Breast epithelium (tissue), 4 donors: ENCODE data around the gene CHD2. TPM values are rescaled to one million over a fixed set of nuclear protein-coding genes. Genes with fewer than 3 reads are reported as not detected.

Experiments used
- DNase-seq, 2 donors: peaks; one replicate each; pipeline ENCODE4 v3.0.0-alpha.2; 2019; ENCODE audit warnings: low spot score in 2 of 2
- H3K27ac ChIP-seq, 2 donors: fragments of 200-600 bp; sonication (generic) in 1 of 2; one replicate each; pipeline ENCODE4 v1.5.1; 2016 to 2019; ENCODE audit warnings: mild to moderate bottlenecking in 1 of 2
- H3K27me3 ChIP-seq, 2 donors: fragments of 200-600 bp; sonication (generic) in 1 of 2; one replicate each; pipeline versions ENCODE4 v1.5.1 to v1.6.0; 2017 to 2019; ENCODE audit warnings: control low read depth in 1 of 2, mild to moderate bottlenecking in 1 of 2
- H3K36me3 ChIP-seq: fragments of 200-600 bp; one replicate; pipeline ENCODE4 v1.5.1; 2019
- H3K4me1 ChIP-seq, 2 donors: fragments of 200-600 bp; sonication (generic); one replicate each; pipeline ENCODE4 v1.5.1; 2016 to 2019; ENCODE audit warnings: control low read depth in 1 of 2
- H3K4me3 ChIP-seq, 3 donors: fragments of 200-600 bp; sonication (generic); 1 replicate in 2 of 3; 2 replicates in 1 of 3; pipeline ENCODE4 v1.5.1; 2016 to 2019; ENCODE audit warnings: mild to moderate bottlenecking in 3 of 3, moderate library complexity in 2 of 3
- H3K9me3 ChIP-seq, 2 donors: fragments of 200-600 bp; sonication (generic) in 1 of 2; one replicate each; pipeline ENCODE4 v1.5.1; 2016 to 2019; ENCODE audit warnings: control low read depth in 1 of 2
- POLR2A ChIP-seq: fragments of 450-650 bp; IDR thresholded peaks from one replicate; pipeline ENCODE4 v1.6.1; 2016; ENCODE audit warnings: antibody characterized with exemption, mild to moderate bottlenecking, moderate library complexity
- POLR2AphosphoS5 ChIP-seq, 3 donors: sonication (generic); formaldehyde crosslinking; IDR thresholded peaks; one replicate each; pipeline ENCODE4 v1.6.1; 2017; ENCODE audit warnings: antibody characterized with exemption in 3 of 3
- intact Hi-C: fragments of 100-400 bp; cut with DNase I; formaldehyde crosslinking; loops from one replicate; pipeline ENCODE4 v1.15.1; 2023; ENCODE audit warnings: low total_unique reads
- total RNA-seq, 3 donors: library from RNA; depleted of rRNA; stranded (reverse); fragments of >200 nt; gene quantifications; one replicate each; pipeline ENCODE4 v1.1.0, GENCODE V29; 2016
- TF ChIP-seq, protein P1 (sequence below), 3 donors: fragments of 450-650 bp; IDR thresholded peaks; one replicate each; pipeline ENCODE4 v1.5.1; 2016 to 2017; ENCODE audit warnings: antibody characterized with exemption in 3 of 3, mild to moderate bottlenecking in 3 of 3, moderate library complexity in 3 of 3

The CHD2 gene
- total RNA-seq, 3 donors from 2014 or later, result 137 to 215 (median 197) TPM

DNA sequence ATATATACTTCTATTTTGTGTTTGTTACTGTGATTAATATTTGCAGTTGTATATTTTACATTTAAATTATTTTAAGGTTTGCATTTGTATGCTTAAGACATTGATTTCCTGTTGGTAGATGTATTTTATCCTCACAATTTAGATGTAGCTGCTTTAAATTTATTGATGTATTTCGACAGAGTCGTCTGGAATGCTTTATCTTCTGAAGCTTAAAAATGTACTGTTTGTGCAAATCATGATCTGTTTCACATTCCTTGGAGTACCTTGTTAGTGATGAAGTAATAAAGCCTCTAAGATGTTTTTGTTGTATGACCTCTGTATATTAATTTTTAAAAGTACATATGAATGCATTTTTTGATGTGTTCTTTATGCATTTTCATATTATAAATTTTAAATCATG is 1.9 kb downstream of the CHD2 start:
- intact Hi-C loops, result loop anchor here (10.0 kb wide), 1 partner anchor 877 kb away; no protein-coding TSS in a partner anchor
- H3K36me3 ChIP-seq, result no peaks in the 10 kb centered on the region

DNA sequence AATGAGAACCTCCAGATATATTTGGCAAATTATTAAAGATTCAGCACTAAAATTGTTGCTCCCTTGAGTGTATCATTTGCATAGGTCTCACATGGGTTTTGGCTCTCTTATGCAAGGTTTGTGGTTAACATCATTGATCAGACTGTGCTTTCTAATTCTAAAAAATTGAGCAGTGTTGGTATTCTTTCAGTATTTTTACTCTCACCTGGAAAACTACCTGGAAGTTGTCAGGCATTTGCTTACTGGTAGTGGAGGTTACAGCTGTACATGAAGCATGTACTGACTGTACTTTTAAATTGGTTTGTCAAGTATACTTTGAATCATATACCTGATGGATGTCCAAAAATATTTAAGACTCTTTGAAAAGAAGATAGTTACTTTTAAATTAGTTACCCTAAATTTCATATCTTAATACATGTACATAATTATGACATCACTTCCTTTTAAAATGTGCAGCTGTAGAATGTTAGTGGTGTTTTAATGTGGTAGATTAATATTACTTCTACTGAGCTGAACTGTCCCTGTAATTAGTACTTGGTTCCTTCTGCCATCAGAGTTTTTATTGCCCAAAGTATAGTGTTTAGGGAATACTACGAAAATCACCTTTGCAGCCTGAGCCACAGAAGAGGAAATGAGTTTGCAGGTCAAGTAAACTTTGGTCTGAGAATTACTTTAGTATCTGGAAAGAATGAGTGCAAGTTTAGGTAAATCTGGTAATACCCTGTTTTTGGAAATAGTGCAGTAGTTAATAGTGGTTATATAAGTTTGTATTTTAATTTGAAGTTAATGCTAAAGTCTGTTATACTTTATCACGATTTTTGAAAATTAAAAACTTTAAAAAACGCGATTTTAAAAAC is 2.8 kb downstream of the CHD2 start:
- no peaks in the 10 kb centered on the region for H3K36me3 ChIP-seq
- TF ChIP-seq, protein P1, sequence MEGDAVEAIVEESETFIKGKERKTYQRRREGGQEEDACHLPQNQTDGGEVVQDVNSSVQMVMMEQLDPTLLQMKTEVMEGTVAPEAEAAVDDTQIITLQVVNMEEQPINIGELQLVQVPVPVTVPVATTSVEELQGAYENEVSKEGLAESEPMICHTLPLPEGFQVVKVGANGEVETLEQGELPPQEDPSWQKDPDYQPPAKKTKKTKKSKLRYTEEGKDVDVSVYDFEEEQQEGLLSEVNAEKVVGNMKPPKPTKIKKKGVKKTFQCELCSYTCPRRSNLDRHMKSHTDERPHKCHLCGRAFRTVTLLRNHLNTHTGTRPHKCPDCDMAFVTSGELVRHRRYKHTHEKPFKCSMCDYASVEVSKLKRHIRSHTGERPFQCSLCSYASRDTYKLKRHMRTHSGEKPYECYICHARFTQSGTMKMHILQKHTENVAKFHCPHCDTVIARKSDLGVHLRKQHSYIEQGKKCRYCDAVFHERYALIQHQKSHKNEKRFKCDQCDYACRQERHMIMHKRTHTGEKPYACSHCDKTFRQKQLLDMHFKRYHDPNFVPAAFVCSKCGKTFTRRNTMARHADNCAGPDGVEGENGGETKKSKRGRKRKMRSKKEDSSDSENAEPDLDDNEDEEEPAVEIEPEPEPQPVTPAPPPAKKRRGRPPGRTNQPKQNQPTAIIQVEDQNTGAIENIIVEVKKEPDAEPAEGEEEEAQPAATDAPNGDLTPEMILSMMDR (IDR thresholded peaks at IDR 0.05), result no peak
- no peak for TF ChIP-seq POLR2A
- TF ChIP-seq POLR2AphosphoS5 (IDR thresholded peaks at IDR 0.05), result no peak
- no peaks in the 10 kb centered on the region for H3K9me3 ChIP-seq
- H3K27me3 ChIP-seq, result no peaks in the 10 kb centered on the region
- H3K4me1 ChIP-seq, result peaks cover 0 to 10% of the 10 kb centered on the region in 2 donors
- DNase-seq, result no peak
- intact Hi-C loops, result loop anchor here (10.0 kb wide), 1 partner anchor 878 kb away; no protein-coding TSS in a partner anchor
- H3K4me3 ChIP-seq, result peak overlapping the region; percentile 55 to 73 (median 62)
- H3K27ac ChIP-seq, result peak overlapping the region; percentile 97 to 99

More for the DNA sequence above, 1.9 kb downstream of the CHD2 start:
- TF ChIP-seq, protein P1 (IDR thresholded peaks at IDR 0.05), result no peak
- TF ChIP-seq POLR2AphosphoS5 (IDR thresholded peaks at IDR 0.05) (no peak), POLR2A (no peak)
- Histone ChIP-seq H3K4me3 (peak overlapping the region; percentile 55 to 73 (median 62)), H3K27ac (peak overlapping the region; percentile 97 to 99), H3K9me3 (no peaks in the 10 kb centered on the region), H3K27me3 (no peaks in the 10 kb centered on the region), H3K4me1 (peaks cover 0 to 3% of the 10 kb centered on the region in 2 donors)
- DNase-seq, result no peak

DNA sequence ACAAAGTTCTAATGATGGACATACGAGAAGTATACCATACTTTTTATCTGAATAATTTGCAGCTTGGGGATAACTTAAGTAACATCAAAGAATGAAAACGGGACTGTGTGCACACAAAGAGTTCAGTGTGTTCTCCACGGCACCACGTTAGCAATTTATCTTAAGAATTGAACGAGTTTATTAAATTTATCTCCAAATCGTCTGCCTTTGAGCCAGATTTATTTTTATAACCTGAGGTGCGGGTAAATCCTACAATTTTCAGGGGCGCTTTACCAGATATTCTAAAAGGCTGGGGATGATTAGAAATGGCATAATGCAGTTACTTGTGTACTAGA is 3.5 kb downstream of the CHD2 start:
- peak overlapping the region; percentile 97 to 99 for H3K27ac ChIP-seq
- no peak for TF ChIP-seq POLR2A
- TF ChIP-seq, protein P1 (IDR thresholded peaks at IDR 0.05), result no peak
- no peak for TF ChIP-seq POLR2AphosphoS5 (IDR thresholded peaks at IDR 0.05)
- H3K9me3 ChIP-seq, result no peaks in the 10 kb centered on the region
- no peaks in the 10 kb centered on the region for H3K36me3 ChIP-seq
- H3K4me3 ChIP-seq, result peak overlapping the region; percentile 55 to 73 (median 62)
- intact Hi-C loops, result loop anchor here (10.0 kb wide), 1 partner anchor 879 kb away; no protein-coding TSS in a partner anchor
- H3K27me3 ChIP-seq, result no peaks in the 10 kb centered on the region
- H3K4me1 ChIP-seq, result peaks cover 0 to 10% of the 10 kb centered on the region in 2 donors
- no peak for DNase-seq

DNA sequence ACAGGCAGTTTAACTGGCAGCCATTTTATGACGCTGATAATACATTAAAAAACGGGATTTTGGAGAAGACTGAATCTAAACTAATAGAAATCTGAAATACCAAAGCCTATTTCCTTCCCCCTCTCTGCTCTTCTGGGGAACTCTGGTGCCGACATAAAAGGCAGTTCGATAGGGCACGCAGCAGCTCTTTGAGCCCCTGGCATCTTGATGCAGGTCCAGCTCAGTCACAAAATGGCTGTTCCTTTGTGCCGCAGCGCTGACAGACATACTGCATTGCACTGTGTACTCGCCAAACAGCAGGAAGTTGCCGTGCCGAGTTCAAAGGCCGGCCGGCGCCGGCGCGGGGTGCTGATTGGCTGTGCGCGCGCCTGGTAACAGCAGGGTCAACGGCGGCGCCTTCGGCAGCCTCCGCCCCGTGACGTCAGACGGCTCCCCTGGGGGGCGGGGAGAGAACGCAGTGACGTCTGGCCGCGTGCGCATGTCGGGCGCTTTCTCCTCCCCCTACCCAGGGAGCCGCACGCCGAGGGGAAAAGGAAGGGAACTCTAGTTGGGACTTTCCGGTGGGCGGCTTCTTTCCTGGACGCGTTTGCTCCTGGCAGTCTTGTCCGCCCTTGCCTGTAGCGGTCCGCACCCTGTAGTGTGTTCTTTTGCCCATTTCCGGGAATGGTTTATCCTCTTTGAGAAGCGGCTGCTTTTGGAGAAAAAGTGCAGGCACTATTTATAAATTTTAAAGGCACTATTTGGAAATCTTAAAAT is 4.0 kb downstream of the CHD2 start:
- Histone ChIP-seq H3K4me3 (peak overlapping the region; percentile 55 to 73 (median 62)), H3K9me3 (no peaks in the 10 kb centered on the region), H3K27me3 (no peaks in the 10 kb centered on the region), H3K36me3 (no peaks in the 10 kb centered on the region), H3K4me1 (peaks cover 0 to 10% of the 10 kb centered on the region in 2 donors), H3K27ac (peak overlapping the region; percentile 97 to 99)
- intact Hi-C loops, result loop anchor here (10.0 kb wide), 1 partner anchor 879 kb away; no protein-coding TSS in a partner anchor
- peak; percentile 99 for DNase-seq
- TF ChIP-seq POLR2A, result peak; percentile 67
- TF ChIP-seq, protein P1 (IDR thresholded peaks at IDR 0.05), result peak in 2 of 3 donors; percentile 17 to 33
- peak; percentile 96 to 98 (median 97) for TF ChIP-seq POLR2AphosphoS5 (IDR thresholded peaks at IDR 0.05)
